Measurements from ENCODE around the gene STAB2.

STAB2 gene

GRCh38 chr12:103783744-103784664, 196.9 kb downstream of the STAB2 start:
- DNase-seq: no peak

- no peak for DNase-seq
Measured at GRCh38 chr12:103785243-103786031, 198.4 kb downstream of the STAB2 start.

- DNase-seq: no peak
Measured at GRCh38 chr12:103786201-103786600, 199.1 kb downstream of the STAB2 start.

- DNase-seq: no peak
Measured at GRCh38 chr12:103791350-103791920, 204.4 kb downstream of the STAB2 start.

- DNase-seq: no peak
Measured at GRCh38 chr12:103793046-103793445, 206.0 kb downstream of the STAB2 start.

- DNase-seq: no peak
Measured at GRCh38 chr12:103793512-103794045, 206.5 kb downstream of the STAB2 start.

- no peak for DNase-seq
Measured at GRCh38 chr12:103794309-103795213, 207.5 kb downstream of the STAB2 start.

- no peak for DNase-seq
Measured at GRCh38 chr12:103798586-103798985, 211.5 kb downstream of the STAB2 start.

GRCh38 chr12:103799504-103799856, 212.4 kb downstream of the STAB2 start:
- DNase-seq: peak; percentile 30 to 41

- DNase-seq: peak; percentile 3 to 38
Measured at GRCh38 chr12:103799857-103800771, 213.0 kb downstream of the STAB2 start.

GRCh38 chr12:103801709-103802585, 214.9 kb downstream of the STAB2 start:
- no peak for DNase-seq

- no peak for DNase-seq
Measured at GRCh38 chr12:103802586-103802886, 215.5 kb downstream of the STAB2 start.

- no peak for DNase-seq
Measured at GRCh38 chr12:103803847-103804246, 216.8 kb downstream of the STAB2 start.

- no peak for DNase-seq
Measured at GRCh38 chr12:103805655-103806360, 218.7 kb downstream of the STAB2 start.

- peak; percentile 86 to 94 for DNase-seq
Measured at GRCh38 chr12:103806803-103807202, 219.7 kb downstream of the STAB2 start.

- no peak for DNase-seq
Measured at GRCh38 chr12:103807561-103808238, 220.6 kb downstream of the STAB2 start.

- no peak for DNase-seq
Measured at GRCh38 chr12:103808239-103808880, 221.3 kb downstream of the STAB2 start.

GRCh38 chr12:103809154-103809553, 222.1 kb downstream of the STAB2 start:
- no peak for DNase-seq
